ENCODE measurements around the gene NFATC4.

Gene NFATC4

DNA sequence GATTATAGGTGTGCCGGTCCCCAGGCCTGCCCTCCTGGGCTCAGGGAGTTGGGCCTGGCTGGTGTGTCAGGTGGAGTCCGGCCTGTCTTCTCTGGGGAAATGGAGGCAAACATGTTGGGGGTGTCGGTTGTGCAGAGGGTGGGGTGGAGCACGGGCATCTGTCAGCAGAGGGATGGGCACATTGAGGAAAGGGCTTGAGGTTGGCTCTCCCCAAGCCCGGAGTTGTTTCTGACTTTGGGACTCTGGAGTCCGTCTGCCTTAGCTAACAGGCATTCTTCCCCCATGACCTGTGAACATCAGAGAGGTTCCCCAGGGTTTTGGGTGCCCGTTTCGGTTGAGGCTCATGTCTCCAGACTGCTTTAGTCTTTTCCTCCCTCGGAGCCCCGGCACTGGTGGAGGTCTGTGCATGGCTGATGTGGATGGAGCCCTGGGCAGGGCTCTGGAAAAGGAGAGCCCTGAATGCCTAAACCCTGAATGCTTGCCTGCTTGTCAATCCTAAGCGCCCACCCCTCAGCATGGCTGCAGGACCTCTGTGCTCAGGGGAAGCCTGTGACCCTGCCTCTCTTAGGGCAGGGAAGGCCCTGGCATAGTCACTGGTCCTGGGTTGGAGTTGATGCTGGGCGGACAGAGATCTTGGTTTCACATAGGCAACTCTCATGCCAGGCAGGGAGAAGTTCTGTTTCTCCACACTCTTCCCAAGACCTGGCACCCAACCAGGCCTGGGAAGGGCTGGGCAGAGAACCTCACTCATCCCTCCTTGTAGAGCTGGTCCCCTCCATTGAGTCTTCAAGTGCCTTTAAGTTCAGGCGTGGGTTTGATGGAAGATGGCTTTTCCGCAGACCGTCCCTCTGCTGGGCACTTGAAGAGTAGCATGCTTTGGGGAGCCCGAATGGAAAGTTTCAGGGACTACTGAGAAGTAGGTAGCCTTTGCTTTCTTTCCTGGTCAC is 43.7 kb downstream of the NFATC4 start:
- DNase-seq, result no peak

- DNase-seq, result no peak
These were observed 46.1 kb downstream of the NFATC4 start for GRCh38 chr14:24414077-24414476.

DNA sequence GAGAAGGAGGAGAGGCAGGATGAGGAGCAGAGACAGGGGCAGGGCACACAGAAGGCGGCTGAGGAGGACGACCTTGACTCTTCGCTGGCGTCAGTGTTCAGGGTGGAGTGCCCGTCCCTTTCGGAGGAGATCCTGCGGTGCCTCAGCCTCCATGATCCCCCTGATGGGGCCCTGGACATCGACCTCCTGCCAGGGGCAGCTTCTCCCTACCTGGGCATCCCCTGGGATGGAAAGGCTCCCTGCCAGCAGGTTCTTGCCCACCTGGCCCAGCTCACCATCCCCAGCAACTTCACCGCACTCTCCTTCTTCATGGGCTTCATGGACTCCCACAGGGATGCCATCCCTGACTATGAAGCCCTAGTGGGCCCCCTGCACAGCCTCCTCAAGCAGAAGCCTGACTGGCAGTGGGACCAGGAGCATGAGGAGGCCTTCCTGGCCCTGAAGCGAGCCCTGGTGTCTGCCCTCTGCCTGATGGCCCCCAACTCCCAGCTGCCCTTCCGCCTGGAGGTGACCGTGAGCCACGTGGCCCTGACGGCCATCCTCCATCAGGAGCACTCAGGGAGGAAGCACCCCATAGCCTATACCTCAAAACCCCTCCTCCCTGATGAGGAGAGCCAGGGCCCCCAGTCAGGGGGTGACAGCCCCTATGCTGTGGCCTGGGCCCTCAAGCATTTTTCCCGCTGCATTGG is 46.9 kb downstream of the NFATC4 start:
- no peak for DNase-seq

- DNase-seq, result no peak
These were observed 47.7 kb downstream of the NFATC4 start for GRCh38 chr14:24415421-24416253.

GRCh38 chr14:24416254-24416931 is 48.4 kb downstream of the NFATC4 start:
- no peak for DNase-seq

DNA sequence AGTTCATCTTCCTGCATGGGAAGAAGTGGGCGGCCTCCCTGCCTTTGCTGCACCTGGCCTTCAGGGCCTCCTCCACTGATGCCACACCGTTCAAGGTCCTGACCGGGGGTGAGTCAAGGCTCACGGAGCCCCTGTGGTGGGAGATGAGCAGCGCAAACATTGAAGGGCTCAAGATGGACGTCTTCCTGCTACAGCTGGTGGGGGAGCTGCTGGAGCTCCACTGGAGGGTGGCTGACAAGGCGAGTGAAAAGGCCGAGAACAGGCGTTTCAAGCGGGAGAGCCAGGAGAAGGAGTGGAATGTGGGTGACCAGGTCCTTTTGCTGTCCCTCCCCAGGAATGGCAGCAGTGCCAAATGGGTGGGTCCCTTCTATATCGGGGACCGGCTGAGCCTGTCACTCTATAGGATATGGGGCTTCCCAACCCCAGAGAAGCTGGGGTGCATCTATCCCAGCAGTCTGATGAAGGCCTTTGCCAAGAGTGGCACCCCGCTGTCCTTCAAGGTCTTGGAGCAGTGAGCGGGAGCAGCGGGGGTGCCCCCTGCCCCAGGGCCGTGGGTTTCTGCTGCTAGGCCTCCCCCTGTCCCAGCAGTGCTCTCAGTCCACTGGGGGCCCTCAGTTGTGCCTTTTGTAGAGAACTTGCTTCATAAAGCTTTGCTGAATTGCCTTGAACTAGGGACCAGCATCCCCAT is 49.1 kb downstream of the NFATC4 start:
- no peak for DNase-seq

GRCh38 chr14:24417832-24418491 is 50.0 kb downstream of the NFATC4 start:
- DNase-seq, result no peak

GRCh38 chr14:24418492-24418873 is 50.5 kb downstream of the NFATC4 start:
- no peak for DNase-seq

DNA sequence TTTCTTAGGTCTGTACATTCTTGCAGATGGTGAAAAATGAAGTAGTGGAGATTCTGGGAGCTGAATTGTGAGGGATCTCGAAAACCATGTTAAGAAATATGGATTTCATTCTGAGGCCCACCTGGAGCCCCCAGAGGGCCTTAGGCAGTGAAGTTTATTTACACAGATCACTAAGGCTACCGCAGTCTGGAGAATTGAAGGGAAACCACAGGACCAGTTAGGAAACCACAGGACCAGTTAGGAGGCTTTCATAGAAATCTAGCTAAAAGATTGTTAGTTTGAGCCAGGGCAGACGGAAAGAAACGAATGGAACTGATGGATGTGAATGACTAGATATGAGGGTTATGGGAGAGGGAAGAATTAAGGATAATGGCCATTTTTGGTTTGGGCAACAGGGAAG is 54.3 kb downstream of the NFATC4 start:
- no peak for DNase-seq

DNA sequence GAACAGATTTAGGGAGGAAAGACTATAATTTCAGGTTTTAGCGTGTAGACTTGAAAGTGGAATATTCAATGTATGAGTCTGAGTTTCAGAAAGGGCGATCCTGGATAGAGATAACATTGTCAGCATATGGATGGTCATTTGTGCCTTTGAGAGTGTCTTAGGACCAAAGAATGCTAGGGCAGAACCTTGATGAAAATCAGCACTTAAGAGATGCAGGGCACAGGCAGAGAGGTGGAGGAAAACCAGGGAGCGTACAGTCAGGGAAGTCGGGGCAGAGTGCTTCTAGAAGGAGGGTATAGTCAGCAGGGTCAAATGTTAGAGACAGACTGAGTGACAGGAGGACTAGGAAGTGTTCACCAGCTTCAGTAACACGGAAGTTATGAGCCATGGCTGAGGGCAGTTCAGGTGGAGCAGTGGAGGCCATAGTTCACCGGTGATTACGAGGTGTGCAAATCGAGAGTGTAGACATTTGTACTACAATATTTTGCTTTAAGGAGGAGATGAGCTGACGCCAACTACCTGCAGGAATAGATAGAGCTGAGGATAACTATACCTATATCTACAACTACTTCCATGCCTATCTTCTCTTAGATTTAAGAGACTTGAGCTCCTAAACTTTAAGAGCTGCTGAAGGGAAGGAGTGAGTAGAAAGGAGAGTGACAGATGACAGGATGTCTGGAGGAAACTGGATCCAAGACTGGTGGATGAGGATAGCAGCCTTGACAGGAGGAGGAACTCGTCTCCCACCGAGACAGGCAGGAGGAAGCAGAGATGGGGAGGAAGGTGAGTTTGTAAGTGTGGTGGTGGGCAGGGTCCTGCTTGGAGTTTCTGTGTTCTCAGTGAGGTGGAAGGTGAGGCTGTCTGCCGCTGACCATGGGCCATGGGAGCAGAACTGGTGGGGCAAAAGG is 55.0 kb downstream of the NFATC4 start:
- DNase-seq, result no peak

- DNase-seq, result no peak
These were observed 57.7 kb downstream of the NFATC4 start for GRCh38 chr14:24425704-24426103.

- DNase-seq, result no peak
These were observed 58.3 kb downstream of the NFATC4 start for GRCh38 chr14:24426150-24426911.

DNA sequence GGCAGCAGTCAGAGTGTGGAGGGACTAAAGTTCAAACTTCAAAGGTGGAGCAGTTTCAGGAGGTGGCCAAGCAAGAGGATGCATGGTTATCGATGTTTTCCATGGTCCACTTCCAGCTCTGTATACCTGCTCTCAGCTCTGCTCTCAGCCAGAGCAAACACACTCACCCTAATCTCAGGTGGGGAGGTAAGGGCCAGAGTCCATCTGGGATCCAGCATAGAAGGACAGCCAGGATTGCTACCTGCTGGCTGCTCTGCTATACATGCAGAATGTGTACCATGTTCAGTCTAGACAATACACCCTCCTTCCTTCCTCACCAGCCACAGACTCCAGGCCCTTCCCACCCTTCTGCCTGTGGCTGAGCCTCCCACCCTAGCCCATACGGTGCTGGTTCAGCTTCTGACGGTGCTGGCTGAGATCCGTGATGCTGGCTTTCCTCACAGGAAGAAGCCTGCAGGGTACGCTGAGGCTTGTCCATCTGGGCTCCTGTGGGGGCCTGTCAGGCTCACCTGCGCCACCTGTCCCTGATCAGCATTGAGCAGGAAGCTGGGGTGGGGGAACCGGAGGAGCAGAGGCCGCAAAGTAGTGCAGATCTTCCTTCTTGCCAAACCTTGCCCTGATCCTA is 59.0 kb downstream of the NFATC4 start:
- DNase-seq, result no peak

- DNase-seq, result no peak
These were observed 59.8 kb downstream of the NFATC4 start for GRCh38 chr14:24427537-24428508.

GRCh38 chr14:24428628-24429394 is 60.8 kb downstream of the NFATC4 start:
- DNase-seq, result no peak

All from T1000 (cell line).